Ectodermal cell (in vitro differentiated cells): Measurements from ENCODE around the gene PEX5.

ENCODE experiments used
- H3K27ac ChIP-seq: 2 replicates; pipeline ENCODE4 v1.7.0; 2013; ENCODE audit warnings: mild to moderate bottlenecking, low read depth, low read length; ENCODE audit not compliant: insufficient read depth, poor library complexity, severe bottlenecking
- H3K27me3 ChIP-seq: 2 replicates; pipeline ENCODE4 v1.7.0; 2013; ENCODE audit warnings: mild to moderate bottlenecking, low read length; ENCODE audit not compliant: insufficient read depth, control insufficient read depth, poor library complexity, severe bottlenecking
- H3K36me3 ChIP-seq: one replicate; pipeline ENCODE4 v1.7.0; 2013; ENCODE audit warnings: low read length; ENCODE audit not compliant: control insufficient read depth, insufficient read depth
- H3K4me1 ChIP-seq: one replicate; pipeline ENCODE4 v1.7.0; 2013; ENCODE audit warnings: low read length; ENCODE audit not compliant: control insufficient read depth, insufficient read depth
- H3K4me3 ChIP-seq: 2 replicates; pipeline ENCODE4 v1.7.0; 2013; ENCODE audit warnings: low read depth, low read length, control low read depth; ENCODE audit not compliant: insufficient read depth
- H3K9me3 ChIP-seq: 2 replicates; pipeline ENCODE4 v1.7.0; 2013; ENCODE audit warnings: mild to moderate bottlenecking, low read length, moderate library complexity; ENCODE audit not compliant: control insufficient read depth
- WGBS, 2 experiments: methylation state at CpG; one replicate each; pipeline ENCODE4 v1.1.7; 2013; ENCODE audit warnings: missing lambda C conversion rate in 2 of 2; 5-methylcytosine and 5-hydroxymethylcytosine counted together

Gene PEX5

DNA sequence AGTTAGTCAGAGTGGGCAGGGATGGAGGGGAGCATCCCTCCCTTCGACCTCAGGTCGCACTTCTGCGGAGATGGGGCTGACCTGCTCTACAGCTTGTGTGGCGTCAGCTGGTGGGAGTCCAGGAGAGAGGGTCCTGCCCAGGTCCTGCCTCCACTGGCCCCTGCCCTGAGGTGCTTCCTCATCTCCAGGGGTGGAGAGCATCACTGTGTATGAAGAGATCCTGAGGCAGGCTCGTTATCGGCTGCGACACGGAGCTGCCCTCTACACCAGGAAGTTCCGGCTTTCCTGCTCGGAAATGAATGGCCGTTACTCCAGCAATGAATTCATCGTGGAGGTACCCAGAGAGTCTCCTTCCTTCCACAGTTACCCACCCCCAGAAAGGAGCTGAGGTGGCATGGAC lies 39.1 kb upstream of the PEX5 start:
- no peaks in the 10 kb centered on the region for H3K27me3 ChIP-seq
- no peaks in the 10 kb centered on the region for H3K36me3 ChIP-seq
- no peaks in the 10 kb centered on the region for H3K9me3 ChIP-seq
- no peaks in the 10 kb centered on the region for H3K4me1 ChIP-seq
- WGBS, 2 experiments: 96 to 97% methylated on average over 12 of the region's 12 CpGs
- H3K4me3 ChIP-seq: no peak overlapping the region
- no peak overlapping the region for H3K27ac ChIP-seq

- no peak overlapping the region for H3K4me3 ChIP-seq
- H3K27me3 ChIP-seq: no peaks in the 10 kb centered on the region
- no peaks in the 10 kb centered on the region for H3K4me1 ChIP-seq
- no peak overlapping the region for H3K27ac ChIP-seq
- H3K9me3 ChIP-seq: no peaks in the 10 kb centered on the region
- WGBS, 2 experiments: 93 to 96% methylated on average over 6 of the region's 6 CpGs
- H3K36me3 ChIP-seq: no peaks in the 10 kb centered on the region
These were observed 38.6 kb upstream of the PEX5 start for GRCh38 chr12:7150841-7151240.

GRCh38 chr12:7151532-7151931 lies 38.0 kb upstream of the PEX5 start:
- H3K4me1 ChIP-seq: no peaks in the 10 kb centered on the region
- H3K9me3 ChIP-seq: no peaks in the 10 kb centered on the region
- no peaks in the 10 kb centered on the region for H3K36me3 ChIP-seq
- 93 to 94% methylated on average over 5 to 6 of the region's 6 CpGs for WGBS, 2 experiments
- H3K4me3 ChIP-seq: no peak overlapping the region
- H3K27ac ChIP-seq: no peak overlapping the region
- H3K27me3 ChIP-seq: no peaks in the 10 kb centered on the region

DNA sequence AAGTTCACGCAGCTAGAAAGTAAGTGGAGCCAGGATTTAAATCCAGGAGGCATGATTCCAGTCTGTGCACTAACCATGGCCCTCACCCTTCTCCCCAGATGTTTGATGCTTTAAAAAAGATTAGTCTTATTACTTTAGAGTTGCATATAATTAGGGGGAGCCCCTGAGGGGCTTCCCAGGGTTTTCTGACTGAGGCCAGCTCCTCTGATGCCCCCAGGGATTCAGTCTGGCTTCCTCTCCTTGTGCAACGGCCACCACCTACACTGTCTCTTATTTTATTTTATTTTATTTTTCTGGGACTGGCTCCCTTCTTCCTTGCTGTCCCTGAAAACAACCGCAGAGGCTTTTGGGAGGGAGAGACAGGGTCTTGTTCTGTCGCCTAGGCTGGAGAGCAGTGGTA lies 36.7 kb upstream of the PEX5 start:
- Histone ChIP-seq H3K36me3 (no peaks in the 10 kb centered on the region), H3K9me3 (no peaks in the 10 kb centered on the region), H3K27ac (no peak overlapping the region), H3K4me1 (no peaks in the 10 kb centered on the region), H3K4me3 (no peak overlapping the region), H3K27me3 (no peaks in the 10 kb centered on the region)
- 88 to 91% methylated on average over 3 to 4 of the region's 4 CpGs for WGBS, 2 experiments

- Histone ChIP-seq H3K9me3 (no peaks in the 10 kb centered on the region), H3K27ac (no peak overlapping the region), H3K36me3 (no peaks in the 10 kb centered on the region), H3K4me1 (no peaks in the 10 kb centered on the region), H3K4me3 (no peak overlapping the region), H3K27me3 (no peaks in the 10 kb centered on the region)
- WGBS, 2 experiments: 93 to 95% methylated on average over 6 of the region's 6 CpGs
These were observed 35.4 kb upstream of the PEX5 start for GRCh38 chr12:7154042-7154441.

DNA sequence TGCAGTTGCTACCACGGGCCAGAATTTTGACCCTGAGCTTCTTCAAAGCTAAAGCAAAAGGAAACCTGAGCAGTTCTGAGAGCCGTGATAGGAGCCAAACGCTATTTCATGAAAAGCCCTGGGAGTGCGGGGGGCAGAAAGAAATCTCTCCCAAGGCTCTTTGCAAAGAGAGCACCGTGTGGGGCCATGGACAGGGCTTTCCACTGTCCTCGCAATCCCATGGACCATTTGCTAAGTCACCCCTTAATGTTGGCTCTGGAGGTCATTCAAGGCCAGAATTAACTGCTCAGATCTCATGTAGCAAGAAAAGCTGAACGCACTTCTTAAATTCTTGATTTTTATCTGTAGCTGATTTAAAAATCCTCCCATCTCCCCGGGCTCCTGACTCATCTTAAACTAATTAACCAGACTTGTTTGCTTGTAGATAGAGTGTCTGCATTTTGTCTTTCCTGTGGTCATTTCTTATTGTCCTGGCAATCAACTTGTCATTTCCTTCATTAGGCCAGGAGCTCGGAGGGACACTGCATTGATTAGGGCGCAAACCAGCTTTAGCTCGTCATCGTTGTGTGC lies 34.5 kb upstream of the PEX5 start:
- H3K4me1 ChIP-seq: no peaks in the 10 kb centered on the region
- no peaks in the 10 kb centered on the region for H3K9me3 ChIP-seq
- H3K4me3 ChIP-seq: no peak overlapping the region
- H3K36me3 ChIP-seq: no peaks in the 10 kb centered on the region
- H3K27me3 ChIP-seq: no peaks in the 10 kb centered on the region
- H3K27ac ChIP-seq: no peak overlapping the region
- WGBS, 2 experiments: 92 to 94% methylated on average over 12 of the region's 12 CpGs

- H3K27me3 ChIP-seq: no peaks in the 10 kb centered on the region
- H3K36me3 ChIP-seq: no peaks in the 10 kb centered on the region
- no peaks in the 10 kb centered on the region for H3K9me3 ChIP-seq
- no peak overlapping the region for H3K4me3 ChIP-seq
- WGBS, 2 experiments: 92% methylated on average over 8 of the region's 8 CpGs
- no peaks in the 10 kb centered on the region for H3K4me1 ChIP-seq
- no peak overlapping the region for H3K27ac ChIP-seq
These were observed 33.9 kb upstream of the PEX5 start for GRCh38 chr12:7155471-7156034.

DNA sequence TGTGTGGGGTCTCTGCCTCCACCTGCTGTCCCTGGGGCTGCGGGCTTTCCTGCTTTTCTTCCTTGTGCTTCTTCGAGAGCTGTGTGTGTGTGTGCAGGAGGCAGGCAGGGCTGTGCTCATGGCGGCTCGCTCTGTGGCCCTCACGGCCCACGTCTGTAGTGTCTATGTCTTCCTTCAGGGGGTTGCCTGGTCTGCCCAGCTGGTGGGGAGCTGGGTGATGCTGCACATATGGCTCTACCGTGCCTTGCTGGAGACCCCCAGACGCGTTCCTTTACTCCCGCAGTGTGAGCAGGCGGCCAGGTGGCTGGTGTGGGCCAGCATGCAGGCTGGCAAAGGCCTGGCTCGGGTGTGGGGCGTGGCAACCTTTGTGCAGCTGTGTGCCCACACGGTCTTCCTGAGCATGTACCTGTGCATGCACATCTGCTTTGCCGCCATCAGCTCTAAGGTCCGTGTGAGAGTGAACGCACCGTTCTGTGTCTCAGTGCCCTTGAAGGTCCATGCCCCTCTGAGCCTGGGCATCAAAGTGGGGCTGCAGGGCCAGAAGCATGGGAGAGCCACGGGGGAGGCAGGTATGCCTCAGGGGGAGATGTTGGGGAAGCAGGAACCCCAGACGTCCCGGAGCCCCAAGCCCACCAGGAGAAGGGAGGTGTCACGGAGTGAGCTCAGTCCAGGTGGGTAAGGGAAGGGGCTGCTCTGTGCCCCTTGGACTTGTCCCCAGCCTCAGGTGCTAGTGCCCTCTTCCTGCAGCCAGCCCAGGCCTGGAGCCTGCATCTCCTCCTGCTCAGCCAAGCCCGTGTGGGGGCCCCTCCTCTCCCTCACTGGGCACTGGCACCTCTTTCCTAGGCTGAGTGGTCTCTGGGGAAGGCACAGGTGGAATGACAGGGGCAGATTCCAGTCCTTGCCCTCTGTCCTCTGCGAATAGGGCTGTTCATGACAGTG lies 33.0 kb upstream of the PEX5 start:
- Histone ChIP-seq H3K27me3 (no peaks in the 10 kb centered on the region), H3K36me3 (no peaks in the 10 kb centered on the region), H3K9me3 (no peaks in the 10 kb centered on the region), H3K4me3 (no peak overlapping the region), H3K27ac (no peak overlapping the region), H3K4me1 (no peaks in the 10 kb centered on the region)
- WGBS, 2 experiments: 92 to 93% methylated on average over 24 of the region's 24 CpGs

DNA sequence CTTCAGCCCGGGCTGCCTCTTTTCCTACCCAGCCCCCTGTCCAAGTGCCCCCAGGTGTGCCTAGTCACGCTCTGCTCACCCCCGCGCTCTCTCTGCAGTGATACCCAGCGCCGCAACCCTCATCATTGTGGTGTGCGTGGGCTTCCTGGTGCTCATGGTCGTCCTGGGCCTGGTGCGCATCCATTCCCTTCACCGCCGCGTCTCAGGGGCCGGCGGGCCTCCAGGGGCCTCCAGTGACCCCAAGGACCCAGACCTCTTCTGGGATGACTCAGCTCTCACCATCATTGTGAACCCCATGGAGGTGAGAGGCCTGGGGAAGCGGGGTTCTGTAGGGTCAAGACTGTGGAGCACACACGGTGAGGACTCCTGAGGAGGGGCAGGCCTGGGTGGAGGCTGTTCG lies 32.1 kb upstream of the PEX5 start:
- no peak overlapping the region for H3K27ac ChIP-seq
- no peak overlapping the region for H3K4me3 ChIP-seq
- no peaks in the 10 kb centered on the region for H3K9me3 ChIP-seq
- H3K27me3 ChIP-seq: peaks cover under 1% of the 10 kb centered on the region
- 94 to 95% methylated on average over 17 of the region's 17 CpGs for WGBS, 2 experiments
- H3K36me3 ChIP-seq: no peaks in the 10 kb centered on the region
- H3K4me1 ChIP-seq: no peaks in the 10 kb centered on the region

GRCh38 chr12:7158781-7159609 lies 30.5 kb upstream of the PEX5 start:
- Histone ChIP-seq H3K27ac (no peak overlapping the region), H3K36me3 (no peaks in the 10 kb centered on the region), H3K4me3 (no peak overlapping the region), H3K9me3 (no peaks in the 10 kb centered on the region), H3K27me3 (peaks cover 9% of the 10 kb centered on the region), H3K4me1 (no peaks in the 10 kb centered on the region)
- 82 to 85% methylated on average over 10 of the region's 10 CpGs for WGBS, 2 experiments
